Mucosa of stomach (tissue), 1 donor: ENCODE data around the gene RHOT1.
"Not testable (repeated sequence)": the region's sequence is repeated elsewhere in the genome, so short reads cannot be mapped to it uniquely, and the experiment has no call there.

Experiments used
- H3K27me3 ChIP-seq: one replicate; pipeline ENCODE4 v1.7.0; 2013; ENCODE audit warnings: mild to moderate bottlenecking, low read length; ENCODE audit not compliant: control insufficient read depth, insufficient read depth
- H3K36me3 ChIP-seq: one replicate; pipeline ENCODE4 v1.7.0; 2013; ENCODE audit warnings: low read length; ENCODE audit not compliant: control insufficient read depth, insufficient read depth
- H3K4me1 ChIP-seq: one replicate; pipeline ENCODE4 v1.7.0; 2013; ENCODE audit warnings: mild to moderate bottlenecking, low read length; ENCODE audit not compliant: control insufficient read depth, insufficient read depth
- H3K4me3 ChIP-seq: one replicate; pipeline ENCODE4 v1.7.0; 2013; ENCODE audit warnings: low read length
- H3K9ac ChIP-seq: one replicate; pipeline ENCODE4 v1.7.0; 2013; ENCODE audit warnings: mild to moderate bottlenecking, low read length, moderate library complexity
- H3K9me3 ChIP-seq: one replicate; pipeline ENCODE4 v1.7.0; 2013; ENCODE audit warnings: mild to moderate bottlenecking, low read length, moderate library complexity; ENCODE audit not compliant: control insufficient read depth
- donor health status: Pancreatic carcinoma.

The RHOT1 gene

GRCh38 chr17:32256012-32256700 lies 113.9 kb downstream of the RHOT1 start:
- Histone ChIP-seq H3K27me3 (peaks cover 3% of the 10 kb centered on the region), H3K4me3 (no peak overlapping the region), H3K36me3 (no peaks in the 10 kb centered on the region), H3K4me1 (peaks cover 7% of the 10 kb centered on the region), H3K9ac (no peak overlapping the region), H3K9me3 (no peaks in the 10 kb centered on the region)

DNA sequence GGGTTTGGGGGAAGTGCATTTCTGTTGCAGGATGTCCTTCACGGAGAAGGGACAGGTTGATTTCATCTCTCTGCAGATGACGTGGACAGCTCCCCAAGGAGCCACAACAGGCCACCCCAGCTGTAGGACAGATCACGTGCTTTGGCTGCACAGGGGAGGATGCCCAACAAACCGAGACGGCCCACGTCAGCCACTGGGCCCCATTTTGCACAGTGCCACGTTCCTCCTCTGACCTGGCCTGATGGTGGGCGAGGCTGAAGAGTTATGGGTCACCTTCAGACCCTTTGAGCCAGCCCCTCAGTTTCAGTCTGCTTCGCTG lies 114.4 kb downstream of the RHOT1 start:
- H3K4me3 ChIP-seq: no peak overlapping the region
- peaks cover 7% of the 10 kb centered on the region for H3K27me3 ChIP-seq

GRCh38 chr17:32258383-32259140 lies 116.3 kb downstream of the RHOT1 start:
- Histone ChIP-seq H3K4me3 (no peak overlapping the region), H3K27me3 (peaks cover 25% of the 10 kb centered on the region), H3K36me3 (no peaks in the 10 kb centered on the region), H3K9me3 (no peaks in the 10 kb centered on the region), H3K9ac (no peak overlapping the region), H3K4me1 (peaks cover 7% of the 10 kb centered on the region)

More for the DNA sequence above, 114.4 kb downstream of the RHOT1 start:
- Histone ChIP-seq H3K9ac (no peak overlapping the region), H3K9me3 (no peaks in the 10 kb centered on the region), H3K4me1 (peaks cover 7% of the 10 kb centered on the region), H3K36me3 (no peaks in the 10 kb centered on the region)

DNA sequence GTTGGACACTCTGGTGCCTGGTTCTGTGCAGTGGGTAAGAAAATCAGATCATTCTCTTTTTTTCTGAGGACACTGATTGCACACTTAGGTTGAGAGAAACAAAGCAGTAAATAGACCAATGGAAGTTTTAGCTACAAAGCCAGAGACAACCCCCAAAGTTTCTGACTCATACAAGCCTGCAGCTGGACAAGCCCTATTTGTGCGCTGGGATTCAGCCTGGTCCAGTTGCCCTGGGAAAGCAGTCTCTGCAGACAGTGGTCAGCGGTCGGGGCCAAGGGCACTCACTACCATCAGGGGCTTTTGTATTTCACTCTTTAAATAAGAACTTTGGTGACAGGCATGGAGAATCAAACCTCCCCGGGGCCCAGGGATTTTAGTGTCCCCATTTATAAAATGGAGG lies 117.3 kb downstream of the RHOT1 start:
- peaks cover 34% of the 10 kb centered on the region for H3K27me3 ChIP-seq
- H3K4me3 ChIP-seq: no peak overlapping the region
- H3K9ac ChIP-seq: no peak overlapping the region
- H3K4me1 ChIP-seq: peaks cover 7% of the 10 kb centered on the region
- H3K36me3 ChIP-seq: no peaks in the 10 kb centered on the region
- H3K9me3 ChIP-seq: no peaks in the 10 kb centered on the region

DNA sequence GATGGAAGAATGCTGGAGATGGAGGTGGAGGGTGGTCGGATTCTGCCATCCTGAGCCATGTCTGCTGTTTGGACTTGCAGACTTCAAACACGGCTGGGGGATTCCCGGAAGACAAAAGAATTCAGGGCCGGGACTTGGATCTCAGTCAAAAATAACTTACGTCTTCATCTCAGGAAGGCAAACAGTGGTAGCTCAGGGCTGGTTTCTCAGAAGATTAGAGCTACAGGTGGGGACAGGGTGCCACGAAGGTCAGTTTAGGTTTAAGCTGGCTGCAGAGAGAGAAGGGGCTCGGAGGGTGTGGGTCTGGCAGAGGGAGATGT lies 119.1 kb downstream of the RHOT1 start:
- Histone ChIP-seq H3K4me1 (peaks cover 6% of the 10 kb centered on the region), H3K27me3 (peaks cover 44% of the 10 kb centered on the region), H3K9ac (peak overlapping the region; percentile 22), H3K36me3 (no peaks in the 10 kb centered on the region), H3K4me3 (no peak overlapping the region), H3K9me3 (no peaks in the 10 kb centered on the region)

DNA sequence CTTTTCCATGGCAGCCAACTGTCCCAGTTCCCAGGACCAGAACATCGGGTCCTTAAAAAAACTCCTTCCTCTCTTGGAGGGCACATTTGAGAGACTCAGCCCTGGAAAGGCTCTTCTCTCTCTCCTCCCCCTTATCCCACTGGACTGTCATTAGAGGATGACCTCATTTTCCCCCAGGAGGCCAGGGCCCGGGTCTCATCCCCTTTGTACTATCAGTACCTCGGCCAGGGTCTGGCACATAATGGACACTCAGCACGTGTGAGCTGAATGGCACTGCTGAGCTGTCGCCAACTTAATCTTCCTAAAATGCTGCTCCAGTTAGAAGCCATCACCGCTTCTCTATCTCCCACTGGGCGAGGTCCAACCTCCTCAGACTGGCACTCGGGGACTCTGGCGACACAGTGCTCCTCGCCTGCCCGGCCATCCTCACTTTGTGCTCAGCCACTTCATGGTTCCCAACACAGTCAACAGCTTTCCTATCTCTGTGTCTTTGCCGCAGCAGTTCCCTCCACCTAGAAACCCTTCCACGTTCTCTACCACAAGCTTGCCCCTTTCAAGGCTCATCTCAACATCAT lies 119.7 kb downstream of the RHOT1 start:
- Histone ChIP-seq H3K4me3 (no peak overlapping the region), H3K27me3 (peaks cover 51% of the 10 kb centered on the region), H3K4me1 (peaks cover 10% of the 10 kb centered on the region), H3K9me3 (no peaks in the 10 kb centered on the region), H3K9ac (no peak overlapping the region), H3K36me3 (no peaks in the 10 kb centered on the region)

DNA sequence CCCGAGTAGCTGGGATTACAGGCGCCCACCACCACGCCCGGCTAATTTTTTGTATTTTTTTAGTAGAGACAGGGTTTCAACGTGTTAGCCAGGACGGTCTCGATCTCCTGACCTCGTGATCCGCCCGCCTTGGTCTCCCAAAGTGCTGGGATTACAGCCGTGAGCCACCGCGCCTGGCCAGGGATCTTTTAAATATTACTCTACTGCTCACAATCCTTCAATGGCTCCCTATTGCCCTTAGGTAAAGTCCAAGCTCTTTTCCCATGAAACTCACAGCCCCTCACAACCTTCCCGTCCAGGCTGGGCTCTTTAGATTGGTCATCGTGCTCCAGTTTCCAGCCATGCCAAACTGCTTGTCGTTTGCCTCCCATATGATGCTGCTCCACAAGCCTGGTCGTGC lies 121.2 kb downstream of the RHOT1 start:
- not testable (repeated sequence) for H3K9ac ChIP-seq, H3K4me3 ChIP-seq, H3K9me3 ChIP-seq, H3K36me3 ChIP-seq
- H3K27me3 ChIP-seq: peaks cover 66% of the 10 kb centered on the region
- H3K4me1 ChIP-seq: peaks cover 12% of the 10 kb centered on the region

DNA sequence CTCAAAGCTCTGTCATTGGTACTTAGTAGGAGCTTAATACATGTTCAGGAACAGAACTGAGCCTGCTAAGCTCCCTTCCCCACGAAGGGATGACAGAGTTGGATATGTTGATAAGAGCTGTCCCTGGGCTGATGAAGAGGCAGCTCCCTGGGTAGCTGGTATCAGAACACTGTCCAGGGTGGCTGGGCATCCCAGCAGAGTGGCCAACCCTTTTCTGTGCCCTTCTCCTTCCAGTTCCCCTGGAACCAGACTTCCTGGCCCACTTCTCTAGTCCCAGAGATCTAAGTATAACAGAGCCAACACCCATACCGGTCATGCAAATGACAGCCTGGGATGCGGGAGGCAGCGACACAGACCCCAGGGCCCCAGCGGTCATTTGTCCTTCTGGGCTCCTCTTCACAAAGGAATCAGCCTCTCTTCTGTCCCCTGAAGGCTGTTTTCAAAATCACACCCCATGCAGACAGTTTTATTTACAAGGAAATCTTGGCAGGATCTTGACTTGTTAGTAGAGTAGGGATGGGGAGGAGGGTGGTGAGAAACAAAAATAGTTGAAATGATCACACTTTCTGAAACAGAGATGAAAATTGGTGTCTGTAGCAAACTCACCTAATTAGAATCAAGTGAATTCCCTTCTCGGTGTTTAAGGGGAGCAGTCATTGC lies 122.0 kb downstream of the RHOT1 start:
- H3K4me1 ChIP-seq: peaks cover 12% of the 10 kb centered on the region
- no peaks in the 10 kb centered on the region for H3K9me3 ChIP-seq
- peaks cover 71% of the 10 kb centered on the region for H3K27me3 ChIP-seq
- no peak overlapping the region for H3K9ac ChIP-seq
- H3K4me3 ChIP-seq: no peak overlapping the region
- H3K36me3 ChIP-seq: no peaks in the 10 kb centered on the region

GRCh38 chr17:32264823-32265191 lies 122.5 kb downstream of the RHOT1 start:
- Histone ChIP-seq H3K4me1 (peaks cover 12% of the 10 kb centered on the region), H3K9me3 (no peaks in the 10 kb centered on the region), H3K36me3 (no peaks in the 10 kb centered on the region), H3K27me3 (peaks cover 75% of the 10 kb centered on the region), H3K4me3 (no peak overlapping the region), H3K9ac (peak overlapping the region; percentile 28)

- Histone ChIP-seq H3K27me3 (peaks cover 79% of the 10 kb centered on the region), H3K9me3 (no peaks in the 10 kb centered on the region), H3K4me3 (no peak within 1 kb of the TSS), H3K9ac (peak within 1 kb of the TSS; percentile 28), H3K36me3 (no peaks in the 10 kb centered on the region), H3K4me1 (peaks cover 12% of the 10 kb centered on the region)
These were observed 123.1 kb downstream of the RHOT1 start, which contains the start of gene RHBDL3 for GRCh38 chr17:32265192-32265923. TSS of gene RHBDL3 (plus strand) at chr17:32265832. CDS start at chr17:32266190, 358 bp downstream.

DNA sequence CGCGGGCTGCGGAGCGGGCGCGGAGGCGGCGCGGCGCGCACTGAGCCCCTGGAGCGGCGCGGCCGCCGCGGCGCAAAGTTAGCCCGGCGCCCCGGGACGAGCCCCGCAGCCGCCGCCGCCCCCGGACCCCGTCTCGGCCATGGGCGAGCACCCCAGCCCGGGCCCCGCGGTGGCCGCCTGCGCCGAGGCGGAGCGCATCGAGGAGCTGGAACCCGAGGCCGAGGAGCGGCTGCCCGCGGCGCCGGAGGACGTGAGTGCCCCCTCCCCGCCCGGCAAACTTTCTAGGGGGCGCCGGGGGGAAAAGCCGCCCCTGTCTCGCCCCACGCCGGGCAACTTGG lies 123.7 kb downstream of the RHOT1 start:
- peaks cover 12% of the 10 kb centered on the region for H3K4me1 ChIP-seq
- H3K36me3 ChIP-seq: no peaks in the 10 kb centered on the region
- H3K9ac ChIP-seq: no peak overlapping the region
- no peak overlapping the region for H3K4me3 ChIP-seq
- H3K27me3 ChIP-seq: peaks cover 80% of the 10 kb centered on the region
- no peaks in the 10 kb centered on the region for H3K9me3 ChIP-seq
